ENCODE results near the gene NCOA3.
A peak's percentile ranks its signal among the peaks of the same experiment; 100 is the strongest.
"Not testable (repeated sequence)": the region's sequence is repeated elsewhere in the genome, so short reads cannot be mapped to it uniquely, and the experiment has no call there.

Gene NCOA3

DNA sequence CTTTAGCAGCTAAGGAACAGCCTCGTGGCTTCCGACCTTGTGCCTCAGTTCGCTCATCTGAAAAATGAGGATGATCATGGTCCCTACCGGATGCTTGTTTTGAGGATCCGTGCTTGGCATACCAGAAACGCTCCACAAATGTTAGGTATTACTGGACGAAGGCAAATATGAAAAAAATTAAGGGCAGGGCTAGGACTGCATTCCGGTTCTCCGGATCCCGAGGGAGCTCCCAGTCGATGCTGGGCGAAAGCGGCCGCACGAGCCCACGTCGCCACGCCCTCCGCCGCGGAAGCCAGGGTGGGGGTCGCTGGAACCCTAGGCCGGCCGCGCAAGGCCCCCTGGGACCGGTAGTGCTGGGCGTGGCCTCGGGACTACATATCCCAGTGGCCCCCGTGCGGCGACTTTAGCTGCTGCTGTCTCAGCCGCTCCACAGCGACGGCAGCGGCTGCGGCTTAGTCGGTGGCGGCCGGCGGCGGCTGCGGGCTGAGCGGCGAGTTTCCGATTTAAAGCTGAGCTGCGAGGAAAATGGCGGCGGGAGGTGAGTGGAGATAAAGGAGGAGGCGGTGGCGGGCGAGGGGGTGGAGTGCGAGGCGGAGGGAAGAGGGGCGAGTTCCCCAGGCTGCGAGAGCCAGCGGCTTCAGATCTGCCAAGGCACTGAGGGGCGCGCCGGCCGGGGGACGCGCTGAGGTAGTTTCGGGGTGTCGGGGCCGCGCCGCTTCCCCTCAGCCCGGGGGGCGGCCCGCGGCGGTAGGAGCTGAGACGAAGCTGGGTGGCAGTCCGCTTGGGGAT is at the start of gene NCOA3:
NCOA3 (plus strand) TSS at position 406 of the 789 bp plus-strand sequence. CDS start 120,361 bp downstream, outside the sequence.
- peak; percentile 91 to 94 (median 92) for DNase-seq (ENCODE audit: low read depth in 2 of 3, low spot score in 2 of 3)

DNA sequence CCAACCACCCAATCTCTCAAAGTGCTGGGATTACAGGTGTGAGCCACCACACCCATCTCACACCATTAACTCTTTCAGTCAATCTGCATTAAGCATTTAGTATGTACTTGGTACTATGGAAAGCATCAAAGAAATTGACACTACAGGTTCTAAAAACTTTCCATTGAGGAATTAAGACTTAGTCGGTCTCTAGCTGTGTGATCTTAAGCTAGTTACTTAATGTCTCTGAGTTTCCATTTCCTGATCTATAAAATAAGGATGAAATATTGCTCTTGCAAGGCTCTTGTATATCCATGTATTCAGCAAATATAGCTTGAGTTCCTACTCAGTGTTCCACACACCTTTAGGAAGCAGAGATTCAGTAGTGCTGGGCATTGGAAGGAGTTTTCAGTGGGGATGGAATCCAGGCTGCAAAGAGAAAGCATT is 48.9 kb upstream of the NCOA3 start:
- no peak for DNase-seq (ENCODE audit: low read depth in 2 of 3, low spot score in 2 of 3)

- peak in 2 of 3 experiments; percentile 18 for DNase-seq (ENCODE audit: low read depth in 2 of 3, low spot score in 2 of 3)
These were observed 48.4 kb upstream of the NCOA3 start for GRCh38 chr20:47453167-47453782.

- no peak for DNase-seq (ENCODE audit: low read depth in 2 of 3, low spot score in 2 of 3)
These were observed 47.2 kb upstream of the NCOA3 start for GRCh38 chr20:47454298-47455132.

- no peak for DNase-seq (ENCODE audit: low read depth in 2 of 3, low spot score in 2 of 3)
These were observed 46.3 kb upstream of the NCOA3 start for GRCh38 chr20:47455133-47456040.

GRCh38 chr20:47456041-47456537 is 45.6 kb upstream of the NCOA3 start:
- no peak for DNase-seq (ENCODE audit: low read depth in 2 of 3, low spot score in 2 of 3)

DNA sequence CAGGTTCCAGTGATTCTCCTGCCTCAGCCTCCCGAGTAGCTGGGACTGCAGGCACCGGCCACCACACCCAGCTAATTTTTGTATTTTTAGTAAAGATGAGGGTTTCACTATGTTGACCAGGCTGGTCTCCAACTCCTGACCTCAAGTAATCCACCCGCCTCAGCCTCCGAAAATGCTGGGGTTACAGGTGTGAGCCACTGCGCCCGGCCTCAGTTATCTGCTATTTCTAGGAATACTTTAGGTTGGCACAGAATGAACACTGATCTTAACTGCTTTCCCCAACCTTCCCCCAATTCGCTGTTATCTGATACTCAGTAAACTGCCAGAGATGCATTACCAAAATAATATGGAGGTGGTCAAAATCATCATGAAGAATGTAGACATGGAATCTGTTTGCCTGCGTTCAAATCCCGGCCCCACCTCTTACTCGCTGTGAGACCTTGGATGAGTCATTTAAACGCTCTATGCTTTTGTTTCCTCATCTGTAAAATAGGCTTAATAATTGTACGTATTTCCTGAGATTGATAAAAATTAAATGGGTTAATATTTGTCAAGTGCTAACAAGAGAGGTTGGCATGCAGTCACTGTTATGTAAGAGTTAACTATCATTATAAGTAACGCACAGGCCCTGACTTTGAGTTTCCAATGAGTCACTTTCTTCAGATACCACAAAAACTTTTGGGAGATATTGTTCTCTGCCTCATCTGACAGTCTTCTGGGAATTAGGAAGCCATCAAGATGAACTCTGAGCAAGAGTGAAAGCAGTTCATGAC is 44.5 kb upstream of the NCOA3 start:
- no peak for DNase-seq (ENCODE audit: low read depth in 2 of 3, low spot score in 2 of 3)

GRCh38 chr20:47458280-47459050 is 43.2 kb upstream of the NCOA3 start:
- DNase-seq (ENCODE audit: low read depth in 2 of 3, low spot score in 2 of 3), result not testable (repeated sequence)

DNA sequence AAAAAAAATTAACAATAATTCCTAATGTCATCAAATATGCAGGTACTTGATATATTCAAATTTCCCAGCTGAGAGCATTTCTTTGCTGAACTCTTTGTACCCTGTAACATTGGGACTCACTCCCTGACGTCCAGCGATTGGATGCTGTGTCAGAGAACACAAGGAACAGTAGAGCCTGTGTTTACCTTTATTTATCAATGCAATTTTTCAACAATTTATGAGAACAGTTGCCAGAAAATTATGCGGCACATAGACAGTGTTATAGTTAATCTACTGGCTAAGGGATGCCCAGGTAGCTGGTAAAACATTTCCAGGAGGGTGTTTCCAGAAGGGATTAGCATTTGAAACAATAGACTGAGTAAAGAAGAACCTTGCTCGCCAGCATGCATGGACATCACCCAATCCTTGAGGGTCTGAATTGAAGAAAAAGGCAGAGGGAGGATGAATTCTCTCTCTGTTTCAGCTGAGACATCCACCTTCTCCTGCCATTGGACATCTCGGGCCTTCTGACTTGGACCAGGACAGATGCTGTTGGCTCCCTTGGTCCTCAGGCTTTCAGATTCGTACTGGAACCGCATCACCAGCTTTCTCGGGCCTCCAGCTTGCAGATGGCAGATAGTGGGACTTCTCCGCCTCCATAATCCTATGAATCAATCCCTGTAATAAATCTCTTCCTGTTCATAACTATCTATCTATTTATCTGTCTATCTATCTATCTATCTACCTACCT is 42.2 kb upstream of the NCOA3 start:
- DNase-seq (ENCODE audit: low read depth in 2 of 3, low spot score in 2 of 3), result no peak

- not testable (repeated sequence) for DNase-seq (ENCODE audit: low read depth in 2 of 3, low spot score in 2 of 3)
These were observed 41.0 kb upstream of the NCOA3 start for GRCh38 chr20:47460761-47461112.

- DNase-seq (ENCODE audit: low read depth in 2 of 3, low spot score in 2 of 3), result no peak
These were observed 40.5 kb upstream of the NCOA3 start for GRCh38 chr20:47461120-47461685.

DNA sequence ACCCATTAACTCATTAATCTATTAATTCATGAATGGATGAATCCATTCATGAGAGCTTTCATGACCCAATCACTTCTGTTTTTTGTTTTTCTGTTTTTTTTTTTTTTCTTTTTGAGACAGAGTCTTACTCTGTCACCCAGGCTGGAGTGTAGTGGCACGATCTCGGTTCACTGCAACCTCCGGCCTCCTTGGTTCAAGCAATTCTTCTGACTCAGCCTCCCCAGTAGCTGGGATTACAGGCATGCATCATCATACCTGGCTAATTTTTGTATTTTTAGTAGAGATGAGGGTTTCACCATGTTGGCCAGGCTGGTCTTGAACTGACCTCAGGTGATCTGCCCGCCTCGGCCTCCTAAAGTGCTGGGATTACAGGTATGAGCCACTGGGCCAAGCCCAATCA is 39.8 kb upstream of the NCOA3 start:
- not testable (repeated sequence) for DNase-seq (ENCODE audit: low read depth in 2 of 3, low spot score in 2 of 3)

DNA sequence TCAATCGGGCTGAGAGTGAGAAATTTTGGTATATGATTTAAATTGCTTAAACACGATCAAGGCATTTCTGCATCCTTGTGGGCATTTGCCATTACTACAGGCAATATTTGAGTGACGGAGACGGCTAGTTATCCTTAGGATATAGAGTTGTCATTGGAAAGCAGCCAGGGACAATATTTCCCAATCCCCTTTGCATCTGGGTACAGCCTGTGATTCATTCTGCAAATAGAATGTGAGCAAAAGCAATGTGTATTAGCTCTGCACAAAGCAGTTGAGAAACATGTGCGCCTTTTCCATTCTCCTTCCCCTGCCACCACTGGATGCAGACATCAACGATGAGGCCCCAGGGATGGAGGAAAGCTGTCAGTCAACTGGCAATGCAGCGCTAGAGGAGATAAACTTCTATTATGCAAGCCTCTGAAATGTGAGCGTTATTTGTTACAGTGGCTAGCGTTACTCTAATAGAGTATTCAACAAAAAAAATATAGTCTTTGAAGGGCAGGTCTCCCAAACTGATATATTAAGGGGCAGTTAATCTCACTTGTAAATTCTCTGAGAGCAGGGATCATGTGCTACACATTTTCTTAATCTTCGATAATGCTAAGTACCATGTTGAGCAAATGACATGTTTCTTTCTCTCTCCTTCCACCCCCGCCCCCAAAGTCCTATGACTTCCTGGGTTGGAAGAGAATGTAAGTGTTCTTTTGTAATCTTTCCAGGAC is 37.1 kb upstream of the NCOA3 start:
- DNase-seq (ENCODE audit: low read depth in 2 of 3, low spot score in 2 of 3), result no peak

DNA sequence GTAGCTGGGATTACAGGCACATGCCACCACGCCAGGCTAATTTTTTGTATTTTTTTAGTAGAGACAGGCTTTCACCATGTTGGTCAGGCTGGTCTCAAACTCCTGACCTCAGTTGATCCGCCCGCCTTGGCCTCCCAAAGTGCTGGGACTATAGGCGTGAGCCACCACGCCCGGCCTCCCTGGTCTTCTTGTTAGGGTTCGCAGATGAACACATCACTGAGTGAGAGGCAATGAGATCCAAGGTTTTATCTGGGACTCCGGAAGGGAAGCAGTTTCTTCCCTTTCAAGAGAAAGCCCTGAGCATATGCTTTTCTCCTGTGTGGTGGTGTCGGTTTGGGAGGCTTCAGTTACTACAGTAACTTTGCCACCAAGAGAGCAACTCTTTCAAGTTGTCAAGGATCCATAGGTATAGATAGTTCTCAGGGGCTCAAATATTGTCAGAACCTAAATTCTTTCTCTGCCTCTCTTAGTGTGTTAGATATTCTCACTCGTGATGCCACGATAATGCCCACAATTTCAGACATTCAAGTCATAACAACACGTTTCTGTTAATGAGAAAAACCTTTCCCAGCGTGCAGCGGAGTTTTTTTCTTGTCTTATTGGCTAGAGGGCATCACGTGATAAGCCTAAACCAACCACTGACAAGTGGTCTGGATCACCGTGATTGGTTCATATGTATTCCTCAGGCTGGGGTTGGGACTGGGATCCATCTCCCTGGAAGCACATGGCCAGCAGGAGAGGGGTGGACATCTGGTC is 36.2 kb upstream of the NCOA3 start:
- no peak for DNase-seq (ENCODE audit: low read depth in 2 of 3, low spot score in 2 of 3)

GRCh38 chr20:47466213-47466612 is 35.5 kb upstream of the NCOA3 start:
- DNase-seq (ENCODE audit: low read depth in 2 of 3, low spot score in 2 of 3), result no peak

DNA sequence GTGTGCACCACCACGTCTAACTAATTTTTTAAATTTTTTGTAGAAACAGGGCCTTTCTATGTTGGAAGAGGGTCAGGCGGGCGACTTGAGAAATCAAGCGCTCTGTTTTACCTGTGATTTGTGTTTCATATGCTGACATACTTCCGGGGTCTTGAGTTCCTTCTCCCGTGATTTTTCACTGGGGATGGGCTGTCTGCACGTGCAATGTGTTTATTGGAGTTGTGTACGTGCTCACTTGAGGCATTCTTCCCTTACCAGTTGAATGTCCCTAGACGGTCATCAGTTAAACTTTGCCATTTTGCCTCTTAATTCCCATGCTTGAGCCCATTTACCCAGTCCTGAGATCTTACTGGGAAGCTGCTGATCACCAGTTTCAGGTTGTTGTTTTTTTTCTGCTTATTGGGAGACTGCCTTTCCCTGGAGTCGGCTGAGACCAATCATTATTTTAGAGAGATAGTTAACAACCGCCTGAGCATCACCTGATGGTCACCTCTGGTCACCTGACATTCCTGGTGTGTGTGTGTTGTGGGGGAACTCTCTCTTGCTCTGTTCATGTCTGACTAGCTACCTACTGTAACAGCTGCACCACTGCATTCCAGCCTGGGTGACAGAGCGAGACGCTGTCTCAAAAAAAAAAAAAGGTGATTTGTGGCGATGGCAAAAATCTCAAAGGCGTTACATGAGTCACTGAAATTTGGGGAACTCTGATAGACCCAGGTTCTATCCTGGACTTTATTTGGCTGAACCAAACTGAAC is 34.8 kb upstream of the NCOA3 start:
- DNase-seq (ENCODE audit: low read depth in 2 of 3, low spot score in 2 of 3), result no peak
